GM21447 (cell line): Measurements from ENCODE around the gene IL17RD.

ENCODE experiments used
- ATAC-seq: cut with Tn5 transposase; IDR thresholded peaks from one replicate; pipeline ENCODE4 v1.9.1; 2021; ENCODE audit not compliant: unreplicated experiment

IL17RD gene

DNA sequence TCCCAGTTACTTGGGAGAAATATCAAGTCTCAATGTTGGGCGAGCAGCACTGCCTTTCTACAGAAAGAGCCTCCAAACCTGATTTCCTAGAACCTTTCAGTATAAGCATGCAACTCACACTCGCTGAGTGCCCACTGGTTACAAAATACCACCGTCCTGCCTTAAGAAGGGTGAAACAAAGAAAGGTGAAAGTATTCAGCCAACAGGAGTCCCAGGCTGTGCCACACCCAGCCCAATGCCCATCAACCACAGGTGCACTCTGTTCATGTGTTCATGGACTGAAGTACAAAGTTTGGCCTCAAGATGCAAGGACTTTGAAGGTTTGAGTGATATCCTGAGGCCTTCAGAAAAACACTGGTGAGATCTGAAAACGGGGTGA lies 34.0 kb downstream of the IL17RD start:
- no peak for ATAC-seq

DNA sequence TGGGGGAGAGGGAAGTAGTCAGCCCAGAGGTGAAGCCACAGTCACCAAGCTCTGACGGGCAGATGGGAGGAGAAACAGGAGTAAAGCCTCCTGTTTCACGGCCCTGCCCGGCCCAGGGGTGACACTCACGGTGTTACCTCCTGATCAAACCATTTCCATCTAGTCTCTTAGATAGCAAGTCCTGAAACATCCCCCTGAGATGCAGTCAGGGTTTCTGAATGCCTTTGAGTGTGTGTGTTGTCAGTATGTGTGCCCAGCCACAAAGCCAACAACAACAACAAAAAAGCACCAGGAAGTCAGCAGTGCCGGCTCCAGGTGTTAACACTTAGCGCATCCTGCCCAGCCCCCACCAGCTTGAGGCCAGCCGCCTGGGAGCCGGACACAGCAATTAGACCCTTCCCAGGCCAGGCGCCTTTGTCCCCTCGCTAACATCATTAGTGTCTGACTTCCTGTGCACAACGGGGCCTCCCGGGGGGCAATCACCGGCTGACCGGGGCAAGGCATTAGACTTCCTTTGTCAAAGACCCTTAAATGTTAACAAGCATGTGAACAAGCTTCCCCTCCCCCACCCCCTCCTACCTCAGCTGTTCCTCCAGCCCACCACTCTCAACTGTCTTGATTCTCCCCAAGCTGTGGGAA lies 34.5 kb downstream of the IL17RD start:
- ATAC-seq = no peak

DNA sequence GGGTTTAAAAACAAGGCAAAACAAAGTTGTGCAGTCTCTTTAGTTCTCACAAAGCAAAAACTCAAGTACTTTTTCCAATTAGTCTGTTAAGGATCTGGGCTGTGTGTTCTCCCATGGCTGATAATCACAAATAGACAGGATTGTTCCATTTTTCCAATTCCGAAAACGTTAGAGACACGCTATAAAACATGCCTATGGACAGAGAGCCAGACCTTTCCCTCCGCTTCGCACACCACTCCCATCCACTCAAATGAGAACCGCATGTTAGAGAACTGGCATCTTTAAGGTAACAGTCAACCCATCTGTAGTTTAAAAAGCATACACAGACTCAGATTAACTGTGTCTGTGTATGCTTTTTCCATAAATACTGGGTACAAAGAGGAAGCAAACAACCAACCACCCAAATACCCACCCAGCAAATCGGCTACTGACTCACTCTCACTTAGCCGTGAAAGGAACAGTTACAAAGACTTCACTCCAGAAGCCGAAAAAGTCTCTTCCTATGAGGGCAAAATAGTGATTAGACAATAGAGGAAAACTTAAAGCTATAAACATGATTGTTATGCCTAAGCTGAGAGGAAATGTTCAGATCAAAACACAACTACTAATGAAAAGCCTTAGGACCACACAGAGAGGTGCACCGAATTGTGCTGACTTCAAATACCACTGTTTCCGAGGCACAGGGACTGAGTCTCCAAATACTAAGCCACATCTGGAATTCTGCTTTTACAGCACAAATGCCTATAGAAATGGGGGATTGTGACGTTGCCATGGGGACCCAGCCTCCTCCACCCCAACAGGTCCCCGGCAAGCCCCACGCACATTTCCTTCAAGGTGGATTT lies 36.1 kb downstream of the IL17RD start:
- ATAC-seq = no peak

DNA sequence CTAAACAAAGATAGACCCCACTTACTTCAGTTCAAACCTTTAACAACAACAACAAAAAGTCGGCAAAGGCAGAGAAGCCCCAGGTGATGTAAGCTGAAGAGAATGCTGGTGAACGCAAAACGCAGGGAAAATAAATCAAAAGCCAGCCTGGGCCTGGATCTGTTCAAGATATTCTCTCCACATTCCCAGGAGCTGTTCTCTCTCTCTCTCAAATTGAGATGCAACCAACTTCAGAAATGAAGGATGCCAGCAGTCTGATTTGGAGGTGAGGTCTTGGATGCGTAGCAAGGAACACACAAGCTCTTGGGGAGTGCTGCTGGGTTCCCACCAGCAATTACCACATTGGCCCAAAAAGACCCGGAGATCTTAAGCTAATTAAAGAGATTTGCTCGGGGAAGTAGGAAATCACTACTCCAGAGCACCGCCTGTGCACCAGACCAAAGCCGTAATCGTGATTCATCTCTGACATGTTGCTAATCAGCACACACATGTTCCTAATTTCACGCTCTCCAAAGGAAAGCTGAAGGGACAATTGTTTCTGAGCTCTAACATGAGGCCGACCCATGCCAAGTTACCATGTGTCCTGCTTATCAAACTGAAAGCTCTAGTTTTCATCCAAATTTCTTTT lies 37.1 kb downstream of the IL17RD start:
- no peak for ATAC-seq

DNA sequence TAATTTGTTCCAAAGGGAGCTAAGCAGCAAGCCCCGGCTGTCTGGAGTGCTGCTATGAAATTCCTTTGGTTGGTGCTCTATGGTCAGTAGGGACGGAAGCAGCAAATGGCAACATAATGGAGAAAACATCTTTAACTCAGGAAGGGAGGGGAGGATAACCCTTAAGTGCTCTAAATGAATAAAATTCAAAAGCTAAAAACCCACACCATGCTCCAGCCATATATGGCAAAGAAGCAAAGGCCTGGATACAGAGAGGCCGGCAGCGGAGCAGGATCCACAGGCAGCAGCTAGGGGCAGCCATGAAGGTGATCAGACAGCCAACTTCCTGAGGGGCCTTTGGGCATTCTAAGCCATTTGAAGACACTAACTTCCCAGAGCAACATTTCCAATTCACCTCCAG lies 38.9 kb downstream of the IL17RD start:
- ATAC-seq = no peak

DNA sequence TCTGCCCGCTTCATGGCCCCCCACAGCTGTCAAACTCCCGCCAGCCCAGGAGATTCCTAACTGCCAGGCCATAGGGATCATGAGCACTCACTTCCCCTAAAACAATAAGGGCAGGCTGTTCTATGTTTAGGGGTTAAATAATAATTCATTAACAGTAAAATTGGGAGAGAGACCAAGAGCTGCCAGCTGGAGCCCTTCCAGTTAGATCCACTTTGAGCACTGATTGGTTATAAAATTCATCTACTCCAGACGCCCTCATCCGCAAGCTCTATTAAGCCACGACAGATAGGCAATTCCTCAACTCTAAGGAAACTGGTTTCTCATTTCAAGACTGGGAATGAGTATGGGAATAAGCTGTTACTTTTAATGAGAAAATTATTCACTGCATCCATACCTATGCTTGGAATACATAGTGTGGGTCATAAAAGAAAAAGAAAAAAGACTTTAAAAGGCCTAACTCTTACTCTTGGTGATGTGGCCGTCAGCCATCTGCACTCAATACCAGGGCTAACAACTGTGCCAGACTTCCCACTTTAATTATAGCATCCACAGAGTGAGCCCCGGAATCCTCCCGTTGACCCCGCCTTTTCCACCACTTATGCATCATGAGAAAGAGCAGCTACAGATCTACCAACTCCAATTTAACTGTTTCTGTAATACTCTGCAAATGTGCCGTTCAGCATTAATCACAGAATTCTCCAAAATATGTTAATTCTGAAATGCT lies 44.5 kb downstream of the IL17RD start:
- ATAC-seq = no peak

DNA sequence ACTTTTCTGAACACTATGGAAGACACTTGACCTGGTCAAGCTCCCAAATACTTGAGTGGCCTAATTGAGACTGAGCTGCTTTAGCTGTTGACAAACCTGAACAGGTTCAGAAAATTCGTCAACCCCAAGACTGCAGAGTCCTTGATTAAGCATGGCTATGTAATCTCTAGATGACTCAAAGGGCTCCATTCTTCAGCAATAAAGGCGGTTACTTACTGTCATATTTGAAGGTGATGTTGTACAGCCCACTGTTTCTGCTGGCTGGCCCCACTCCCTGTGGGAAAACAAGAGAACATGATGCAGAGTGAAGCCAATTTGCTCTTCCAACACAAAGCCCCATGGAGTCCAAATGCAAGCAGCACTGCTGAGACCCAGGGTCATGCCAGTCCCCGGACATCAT lies 45.1 kb downstream of the IL17RD start:
- ATAC-seq = no peak

DNA sequence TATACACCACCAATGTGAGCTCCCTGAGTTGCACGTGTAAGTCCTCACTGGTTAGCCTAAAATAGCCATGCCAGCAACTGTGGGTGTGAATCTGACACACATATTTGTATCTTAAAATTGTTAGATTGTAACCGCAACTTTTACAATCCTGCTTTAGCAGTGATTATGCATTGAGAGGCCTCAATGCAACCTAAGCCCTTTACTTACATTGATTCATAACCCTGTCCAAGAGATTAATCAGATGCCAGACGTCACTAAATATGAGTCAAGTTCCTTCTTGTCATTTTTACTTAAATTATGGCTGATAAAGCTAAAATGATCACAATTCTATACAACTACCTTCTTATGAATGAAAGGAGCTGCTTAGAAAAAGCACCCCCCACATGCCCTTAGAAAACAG lies 46.9 kb downstream of the IL17RD start:
- ATAC-seq = no peak

DNA sequence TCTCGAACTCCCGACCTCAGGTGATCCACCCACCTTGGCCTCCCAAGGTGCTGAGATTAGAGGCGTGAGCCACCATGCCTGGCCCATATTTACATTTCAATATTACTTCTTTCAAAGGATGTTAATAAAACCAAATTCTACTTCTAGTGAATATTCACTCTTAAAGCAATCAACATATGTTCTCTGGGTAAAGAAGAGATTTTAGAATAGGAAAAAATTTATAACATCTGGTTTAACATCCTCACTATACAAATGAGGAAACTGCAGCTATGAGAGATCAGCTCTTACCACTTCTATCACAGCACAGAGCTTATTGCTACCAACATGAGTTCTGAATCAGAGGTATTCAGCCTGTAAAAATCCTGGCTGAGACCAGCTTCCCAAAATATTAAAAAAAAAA lies 48.7 kb downstream of the IL17RD start:
- ATAC-seq = no peak

DNA sequence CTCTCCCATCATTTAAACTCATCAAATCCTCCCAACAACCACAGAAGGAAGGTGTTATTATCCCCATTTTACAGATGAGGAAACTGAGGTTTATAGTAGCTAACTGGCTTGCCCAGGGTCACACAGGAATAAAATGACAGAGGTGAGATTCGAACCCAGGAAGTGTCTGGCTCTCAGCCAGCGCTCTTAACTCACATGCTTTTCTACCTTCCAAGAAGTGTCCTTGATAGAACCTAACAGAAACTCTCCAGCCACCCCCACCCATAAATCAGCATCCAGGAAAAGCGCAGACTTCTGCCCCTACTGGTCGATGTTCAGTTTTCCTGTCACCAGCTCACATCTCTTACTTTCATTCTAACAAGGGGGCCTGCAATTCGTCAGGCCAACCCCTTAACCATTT lies 52.9 kb downstream of the IL17RD start:
- no peak for ATAC-seq

DNA sequence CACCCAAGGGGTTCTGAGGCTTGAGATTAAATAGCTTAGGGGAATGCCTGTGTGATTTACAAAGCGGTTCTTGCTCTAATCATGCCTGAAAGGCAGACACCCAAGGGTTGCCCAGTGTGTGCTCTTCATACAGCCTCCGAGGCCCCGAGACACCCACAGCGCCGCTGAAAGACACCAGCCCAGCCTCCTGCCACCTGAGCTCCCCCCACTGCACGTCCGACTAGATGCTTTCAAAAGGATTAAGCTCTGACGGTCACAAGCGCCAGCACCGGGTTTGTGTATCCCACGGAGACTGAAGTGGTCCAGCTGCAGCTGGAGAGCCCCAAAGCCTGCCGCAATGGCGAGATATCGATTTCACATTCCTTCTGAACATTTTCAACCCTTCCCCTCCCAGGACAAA lies 54.4 kb downstream of the IL17RD start:
- ATAC-seq = no peak

DNA sequence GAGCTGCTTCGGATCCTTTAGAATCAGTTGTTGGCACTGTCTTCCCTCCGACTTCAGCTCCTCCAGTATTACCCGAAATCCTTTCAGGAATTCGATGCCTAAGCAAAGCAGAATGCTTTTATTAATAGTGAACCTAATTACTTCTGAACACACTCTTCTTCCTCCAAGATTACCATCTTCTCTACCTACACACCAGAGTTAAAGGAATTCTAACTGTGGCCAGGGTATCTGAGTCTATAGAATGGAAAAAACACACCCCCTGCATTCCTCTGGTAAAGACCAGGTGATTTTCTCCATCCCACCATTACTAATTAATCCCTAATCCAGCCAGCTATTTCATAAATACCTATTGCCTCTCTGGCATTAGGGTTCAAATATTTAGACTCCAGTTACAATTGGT lies 54.9 kb downstream of the IL17RD start:
- no peak for ATAC-seq

DNA sequence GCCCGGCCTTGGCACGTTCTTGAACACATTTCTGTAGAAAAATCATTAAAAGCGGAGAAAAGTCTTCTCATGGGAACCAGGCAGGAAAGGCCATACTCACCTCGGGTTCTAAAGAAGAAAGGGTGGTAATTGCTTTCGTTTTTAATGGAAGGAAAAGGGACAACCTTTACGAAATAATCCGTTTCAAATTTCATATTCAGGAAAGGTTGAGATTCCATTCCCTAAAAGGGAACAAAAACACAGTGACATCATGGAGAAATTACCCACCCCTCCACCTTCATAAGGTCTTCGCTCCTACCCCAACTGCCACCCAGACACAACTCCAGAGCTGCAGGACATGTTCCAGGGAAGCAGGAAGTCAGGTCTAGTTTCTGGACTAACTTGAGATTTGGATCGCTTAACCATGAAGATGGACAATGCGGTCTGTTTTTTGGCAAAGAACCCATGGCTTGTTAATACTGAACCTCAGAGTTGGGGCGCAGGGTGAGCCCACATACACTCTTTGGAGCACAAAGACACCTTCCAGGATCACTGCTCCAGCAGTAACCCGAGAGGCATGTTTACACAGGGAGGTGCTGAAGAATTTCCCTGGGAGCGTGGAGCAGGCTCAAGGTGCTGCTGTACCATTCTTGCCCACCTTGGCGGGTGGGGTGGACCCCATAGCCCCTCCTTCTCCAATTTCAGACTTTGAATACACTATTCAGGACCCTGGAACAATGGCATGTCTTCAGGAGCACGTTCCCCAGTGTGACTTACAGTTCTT lies 55.5 kb downstream of the IL17RD start:
- ATAC-seq = no peak

DNA sequence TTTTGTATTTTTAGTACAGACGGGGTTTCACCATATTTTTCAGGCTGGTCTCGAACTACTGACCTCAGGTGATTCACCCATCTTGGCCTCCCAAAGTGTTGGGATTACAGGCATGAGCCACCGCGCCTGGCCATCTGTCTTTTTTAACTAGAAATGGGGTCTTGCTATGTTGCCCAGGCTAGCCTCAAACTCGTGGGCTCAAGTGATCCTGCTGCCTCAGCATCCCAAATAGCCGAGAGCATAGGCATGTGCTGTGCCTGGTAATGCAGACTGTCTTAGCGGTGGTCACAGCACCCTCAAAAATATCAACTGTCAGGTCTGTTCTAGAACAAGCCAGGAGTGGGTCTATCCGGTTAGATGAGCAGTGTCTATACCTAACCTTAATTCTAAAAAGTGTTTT lies 56.5 kb downstream of the IL17RD start:
- no peak for ATAC-seq

DNA sequence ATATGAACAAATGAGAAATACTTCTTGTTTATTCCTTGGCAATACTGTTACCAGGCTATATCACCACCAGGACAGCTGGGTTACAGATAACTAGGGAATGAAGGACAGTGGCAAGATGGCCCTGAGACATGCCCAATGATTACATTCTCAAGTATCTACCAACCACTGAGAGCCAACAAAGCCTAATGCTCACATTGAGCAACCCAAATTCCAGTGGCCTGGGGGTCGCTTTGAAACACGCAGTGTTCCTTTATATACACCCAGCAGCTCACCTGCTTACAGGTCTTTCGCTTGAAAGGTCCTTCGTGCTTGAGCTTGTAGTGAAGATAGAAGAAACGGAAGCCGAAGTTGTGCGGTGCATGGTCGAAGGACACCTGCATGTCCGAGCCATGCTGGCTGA lies 59.6 kb downstream of the IL17RD start:
- no peak for ATAC-seq

DNA sequence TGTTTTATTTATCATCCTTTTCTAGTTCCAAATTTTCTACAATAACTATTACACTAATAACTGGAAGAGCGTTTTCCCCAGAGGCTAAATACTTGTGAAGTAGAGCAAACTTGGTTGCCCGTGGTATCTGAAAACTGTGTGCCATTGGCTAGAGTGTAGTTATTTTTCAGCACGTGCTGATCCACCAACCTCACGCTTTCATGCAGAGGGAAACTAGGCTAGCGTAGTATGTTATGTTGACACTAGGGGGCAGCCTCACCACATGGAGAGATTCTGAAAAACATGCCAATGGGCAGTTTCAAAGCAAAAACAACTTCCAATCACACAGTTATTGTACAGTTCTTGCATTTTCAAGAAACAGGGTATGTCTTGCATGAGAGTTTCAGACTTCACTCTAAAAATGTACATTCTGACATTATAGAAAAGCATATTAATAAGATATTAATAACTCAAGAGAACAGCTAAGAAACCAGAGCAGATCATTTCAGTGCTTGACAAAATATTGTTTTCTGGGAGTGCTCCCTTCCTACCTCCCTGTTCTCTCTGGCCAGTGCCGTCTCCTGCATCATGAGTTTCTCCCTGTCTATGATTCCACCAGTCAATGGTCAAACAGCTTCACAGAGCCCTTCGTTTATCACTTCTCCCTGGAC lies 65.0 kb downstream of the IL17RD start:
- ATAC-seq = no peak

DNA sequence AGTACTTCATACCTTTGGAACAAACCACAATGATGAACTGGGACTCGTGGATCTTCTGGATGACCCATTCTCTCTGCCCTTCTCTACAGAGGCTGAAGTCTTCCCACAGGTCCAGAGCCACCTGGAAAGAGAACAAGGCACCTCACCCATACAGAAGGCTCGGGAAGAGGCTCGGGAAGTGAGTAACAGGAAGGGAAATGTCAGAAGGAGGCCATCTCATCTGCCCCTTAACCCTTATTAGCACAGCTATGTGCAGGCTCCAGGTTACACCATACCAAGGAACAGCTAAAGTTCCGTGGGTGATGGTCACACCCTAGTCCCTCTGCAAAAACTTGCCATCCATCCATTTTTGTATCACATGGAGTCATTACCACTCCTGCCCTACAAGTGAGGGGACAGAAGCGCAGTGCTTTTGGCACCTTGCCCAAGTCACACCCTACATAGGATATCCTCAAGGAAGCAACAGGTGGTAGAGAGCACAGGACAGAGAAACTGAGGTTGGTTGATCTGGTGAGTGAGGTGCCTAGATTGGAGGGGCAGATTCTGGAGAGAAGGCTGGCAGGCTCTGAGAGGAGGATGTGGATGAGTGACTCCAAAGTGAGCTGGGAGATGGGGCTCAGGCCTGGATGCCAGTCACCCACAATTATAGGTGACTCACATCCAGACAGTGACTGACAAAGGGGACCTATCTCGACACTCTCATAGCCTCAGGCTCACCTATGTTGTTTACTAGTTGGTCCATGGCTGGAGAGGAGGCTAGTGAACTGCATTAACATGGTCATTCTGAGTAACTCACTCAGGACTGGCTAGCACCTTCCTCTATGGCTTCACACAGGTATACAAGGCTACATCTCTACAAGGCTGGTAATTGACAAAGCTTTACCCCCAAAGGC lies 66.5 kb downstream of the IL17RD start:
- ATAC-seq = no peak

DNA sequence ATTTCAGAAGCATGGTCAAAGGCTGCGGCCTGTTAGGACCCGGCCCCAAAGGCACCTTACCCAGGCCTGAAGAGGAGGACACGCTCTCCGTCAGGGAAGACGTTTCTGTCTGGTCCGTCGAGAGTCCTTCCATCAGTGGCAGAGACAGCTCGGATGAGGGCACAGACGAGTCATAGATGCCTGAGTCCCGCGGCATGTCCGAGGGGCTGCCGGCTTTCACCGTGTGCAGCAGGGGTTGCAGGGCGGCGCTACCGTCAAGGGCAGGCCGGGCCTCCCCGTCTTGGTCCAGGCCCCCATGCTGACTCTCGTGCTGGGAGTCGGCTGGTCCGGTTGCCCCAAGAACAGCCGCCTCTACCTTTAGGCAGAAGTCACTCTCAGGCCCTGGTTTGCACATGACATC lies 67.6 kb downstream of the IL17RD start:
- no peak for ATAC-seq

DNA sequence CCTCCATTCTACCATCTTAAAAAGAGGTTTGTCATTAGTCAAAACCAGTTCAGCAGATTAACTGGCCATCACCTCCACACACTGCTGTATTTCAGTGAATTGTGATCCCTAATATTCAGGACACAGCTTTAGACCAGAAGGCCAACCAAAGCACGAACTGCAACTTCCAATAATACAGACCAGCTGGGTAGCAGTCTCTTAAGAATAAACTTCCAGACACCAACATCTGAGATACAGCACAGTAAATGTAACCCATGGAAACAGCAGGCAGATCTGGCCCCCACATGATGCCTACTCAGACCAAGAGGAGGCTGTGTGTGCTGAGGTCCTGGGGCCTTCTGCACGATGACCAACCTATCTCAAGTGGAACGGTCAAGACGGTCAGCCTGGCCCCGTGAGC lies 69.8 kb downstream of the IL17RD start:
- no peak for ATAC-seq
